ENCODE results near the gene UNC13B. TPM values are rescaled to one million over a fixed set of nuclear protein-coding genes. Genes with fewer than 3 reads are reported as not detected.

UNC13B gene
- total and polyA plus RNA-seq, 2 experiments from 2014 or later, result 8.7 to 52.1 TPM

DNA sequence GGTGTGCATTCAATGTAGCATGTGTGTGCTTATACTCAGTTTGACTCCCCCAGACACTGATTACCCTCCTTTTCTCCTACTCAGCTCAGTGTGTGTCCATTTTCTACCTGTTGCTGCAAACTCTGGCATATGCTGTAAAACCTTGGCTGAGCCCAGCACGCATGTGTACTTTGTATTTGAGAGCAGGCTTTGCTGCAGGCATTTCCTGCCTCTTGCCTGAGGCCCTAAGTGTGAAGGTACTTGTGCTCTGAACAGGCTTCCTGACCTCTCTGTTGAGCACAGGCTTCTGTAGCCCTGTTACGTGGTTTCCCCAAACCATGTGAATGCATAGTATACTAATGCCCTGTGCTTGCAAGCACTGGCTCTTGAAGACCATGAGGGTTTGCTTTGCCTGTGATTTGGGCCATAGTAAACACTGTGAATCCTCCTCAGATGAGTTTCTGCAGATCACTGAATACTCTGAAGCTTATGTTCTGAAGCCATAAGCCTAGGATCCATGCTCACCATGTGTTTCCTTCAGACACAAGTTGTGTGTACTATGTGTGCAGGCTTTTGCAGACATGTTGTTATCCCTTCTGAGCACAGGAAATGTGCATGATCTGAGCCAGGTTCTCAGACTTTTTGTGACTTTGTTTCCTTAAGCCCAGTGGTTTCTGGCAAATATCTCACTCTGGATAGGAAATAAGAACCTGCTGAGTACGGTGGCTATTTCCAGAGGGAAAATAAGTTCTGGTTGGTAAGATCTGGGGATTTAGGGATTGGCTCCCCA is 203.2 kb downstream of the UNC13B start:
- Histone ChIP-seq H4K20me1 (replicated peaks; ENCODE audit: insufficient read depth) (no peaks in the 10 kb centered on the region; the same call in 1 of the 2 replicates), H3K4me2 (no peak overlapping the region), H2AFZ (no peak overlapping the region), H3K4me1 (ENCODE audit: insufficient read depth) (no peaks in the 10 kb centered on the region), H3K36me3 (ENCODE audit: insufficient read depth) (no peaks in the 10 kb centered on the region), H3K79me2 (replicated peaks; ENCODE audit: insufficient read depth) (no peaks in the 10 kb centered on the region), H3K4me3 (no peak overlapping the region), H3K27me3 (ENCODE audit: insufficient read depth) (no peaks in the 10 kb centered on the region), H3K9me2 (ENCODE audit: insufficient read depth) (no peaks in the 10 kb centered on the region), H3F3A (replicated peaks; ENCODE audit: low read depth) (no peaks in the 10 kb centered on the region), H3K27ac (ENCODE audit: low read depth) (no peak overlapping the region)
- H3K9me3 Mint-ChIP-seq, result no peaks in the 10 kb centered on the region
- H3K27me3 Mint-ChIP-seq (ENCODE audit: insufficient read depth, low read depth, poor library complexity), result no peaks in the 10 kb centered on the region
- DNase-seq (ENCODE audit: low spot score), result no peak
- H3K4me1 Mint-ChIP-seq, result peaks cover 2% of the 10 kb centered on the region; the same call in 1 of the 3 replicates
- TF ChIP-seq, protein P1, sequence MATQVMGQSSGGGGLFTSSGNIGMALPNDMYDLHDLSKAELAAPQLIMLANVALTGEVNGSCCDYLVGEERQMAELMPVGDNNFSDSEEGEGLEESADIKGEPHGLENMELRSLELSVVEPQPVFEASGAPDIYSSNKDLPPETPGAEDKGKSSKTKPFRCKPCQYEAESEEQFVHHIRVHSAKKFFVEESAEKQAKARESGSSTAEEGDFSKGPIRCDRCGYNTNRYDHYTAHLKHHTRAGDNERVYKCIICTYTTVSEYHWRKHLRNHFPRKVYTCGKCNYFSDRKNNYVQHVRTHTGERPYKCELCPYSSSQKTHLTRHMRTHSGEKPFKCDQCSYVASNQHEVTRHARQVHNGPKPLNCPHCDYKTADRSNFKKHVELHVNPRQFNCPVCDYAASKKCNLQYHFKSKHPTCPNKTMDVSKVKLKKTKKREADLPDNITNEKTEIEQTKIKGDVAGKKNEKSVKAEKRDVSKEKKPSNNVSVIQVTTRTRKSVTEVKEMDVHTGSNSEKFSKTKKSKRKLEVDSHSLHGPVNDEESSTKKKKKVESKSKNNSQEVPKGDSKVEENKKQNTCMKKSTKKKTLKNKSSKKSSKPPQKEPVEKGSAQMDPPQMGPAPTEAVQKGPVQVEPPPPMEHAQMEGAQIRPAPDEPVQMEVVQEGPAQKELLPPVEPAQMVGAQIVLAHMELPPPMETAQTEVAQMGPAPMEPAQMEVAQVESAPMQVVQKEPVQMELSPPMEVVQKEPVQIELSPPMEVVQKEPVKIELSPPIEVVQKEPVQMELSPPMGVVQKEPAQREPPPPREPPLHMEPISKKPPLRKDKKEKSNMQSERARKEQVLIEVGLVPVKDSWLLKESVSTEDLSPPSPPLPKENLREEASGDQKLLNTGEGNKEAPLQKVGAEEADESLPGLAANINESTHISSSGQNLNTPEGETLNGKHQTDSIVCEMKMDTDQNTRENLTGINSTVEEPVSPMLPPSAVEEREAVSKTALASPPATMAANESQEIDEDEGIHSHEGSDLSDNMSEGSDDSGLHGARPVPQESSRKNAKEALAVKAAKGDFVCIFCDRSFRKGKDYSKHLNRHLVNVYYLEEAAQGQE (IDR thresholded peaks at IDR 0.05; ENCODE audit: unreplicated experiment), result no peak
- TF ChIP-seq, protein P2, sequence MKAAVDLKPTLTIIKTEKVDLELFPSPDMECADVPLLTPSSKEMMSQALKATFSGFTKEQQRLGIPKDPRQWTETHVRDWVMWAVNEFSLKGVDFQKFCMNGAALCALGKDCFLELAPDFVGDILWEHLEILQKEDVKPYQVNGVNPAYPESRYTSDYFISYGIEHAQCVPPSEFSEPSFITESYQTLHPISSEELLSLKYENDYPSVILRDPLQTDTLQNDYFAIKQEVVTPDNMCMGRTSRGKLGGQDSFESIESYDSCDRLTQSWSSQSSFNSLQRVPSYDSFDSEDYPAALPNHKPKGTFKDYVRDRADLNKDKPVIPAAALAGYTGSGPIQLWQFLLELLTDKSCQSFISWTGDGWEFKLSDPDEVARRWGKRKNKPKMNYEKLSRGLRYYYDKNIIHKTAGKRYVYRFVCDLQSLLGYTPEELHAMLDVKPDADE (IDR thresholded peaks at IDR 0.05), result no peak
- TF ChIP-seq EZH2phosphoT487 (IDR thresholded peaks at IDR 0.05; ENCODE audit: unreplicated experiment), result no peak
- ATAC-seq, result no peak
- H3K4me3 Mint-ChIP-seq, result no peak overlapping the region
- H3K27ac Mint-ChIP-seq, result no peak overlapping the region
- H3K36me3 Mint-ChIP-seq (ENCODE audit: low read depth), result no peaks in the 10 kb centered on the region

DNA sequence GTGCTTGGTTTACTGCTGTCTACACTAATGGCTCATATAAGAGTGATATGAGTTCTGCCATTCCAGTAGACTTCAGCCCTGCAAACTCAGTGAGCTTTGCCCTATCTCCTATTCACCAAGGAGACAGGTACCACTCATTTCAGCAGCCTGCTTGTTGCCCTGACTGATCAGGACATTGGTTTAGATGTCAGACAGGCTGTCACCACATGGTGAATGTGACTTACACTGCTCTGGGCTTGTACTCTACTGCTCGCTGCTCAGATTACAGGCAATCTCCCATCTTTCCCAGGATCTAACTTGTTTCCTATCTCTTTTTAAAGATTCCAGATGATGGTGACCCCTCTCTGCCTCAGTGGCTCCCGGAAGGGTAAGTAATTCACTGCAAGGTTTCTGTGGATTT is 204.8 kb downstream of the UNC13B start:
- H4K20me1 ChIP-seq (replicated peaks; ENCODE audit: insufficient read depth), result no peaks in the 10 kb centered on the region; the same call in 1 of the 2 replicates
- no peak for ATAC-seq
- no peak overlapping the region for H2AFZ ChIP-seq
- no peak for DNase-seq (ENCODE audit: low spot score)
- H3K9me2 ChIP-seq (ENCODE audit: insufficient read depth), result no peaks in the 10 kb centered on the region
- no peaks in the 10 kb centered on the region for H3K27me3 ChIP-seq (ENCODE audit: insufficient read depth)
- Mint-ChIP-seq H3K4me1 (peaks cover 2% of the 10 kb centered on the region; the same call in 1 of the 3 replicates), H3K27ac (no peak overlapping the region), H3K4me3 (no peak overlapping the region), H3K36me3 (ENCODE audit: low read depth) (no peaks in the 10 kb centered on the region), H3K27me3 (ENCODE audit: insufficient read depth, low read depth, poor library complexity) (no peaks in the 10 kb centered on the region), H3K9me3 (no peaks in the 10 kb centered on the region)
- no peak overlapping the region for H3K4me2 ChIP-seq
- H3K36me3 ChIP-seq (ENCODE audit: insufficient read depth), result no peaks in the 10 kb centered on the region
- H3K79me2 ChIP-seq (replicated peaks; ENCODE audit: insufficient read depth), result no peaks in the 10 kb centered on the region
- H3K4me3 ChIP-seq, result no peak overlapping the region
- H3K27ac ChIP-seq (ENCODE audit: low read depth), result no peak overlapping the region
- H3F3A ChIP-seq (replicated peaks; ENCODE audit: low read depth), result no peaks in the 10 kb centered on the region
- no peaks in the 10 kb centered on the region for H3K4me1 ChIP-seq (ENCODE audit: insufficient read depth)
- TF ChIP-seq, protein P3, sequence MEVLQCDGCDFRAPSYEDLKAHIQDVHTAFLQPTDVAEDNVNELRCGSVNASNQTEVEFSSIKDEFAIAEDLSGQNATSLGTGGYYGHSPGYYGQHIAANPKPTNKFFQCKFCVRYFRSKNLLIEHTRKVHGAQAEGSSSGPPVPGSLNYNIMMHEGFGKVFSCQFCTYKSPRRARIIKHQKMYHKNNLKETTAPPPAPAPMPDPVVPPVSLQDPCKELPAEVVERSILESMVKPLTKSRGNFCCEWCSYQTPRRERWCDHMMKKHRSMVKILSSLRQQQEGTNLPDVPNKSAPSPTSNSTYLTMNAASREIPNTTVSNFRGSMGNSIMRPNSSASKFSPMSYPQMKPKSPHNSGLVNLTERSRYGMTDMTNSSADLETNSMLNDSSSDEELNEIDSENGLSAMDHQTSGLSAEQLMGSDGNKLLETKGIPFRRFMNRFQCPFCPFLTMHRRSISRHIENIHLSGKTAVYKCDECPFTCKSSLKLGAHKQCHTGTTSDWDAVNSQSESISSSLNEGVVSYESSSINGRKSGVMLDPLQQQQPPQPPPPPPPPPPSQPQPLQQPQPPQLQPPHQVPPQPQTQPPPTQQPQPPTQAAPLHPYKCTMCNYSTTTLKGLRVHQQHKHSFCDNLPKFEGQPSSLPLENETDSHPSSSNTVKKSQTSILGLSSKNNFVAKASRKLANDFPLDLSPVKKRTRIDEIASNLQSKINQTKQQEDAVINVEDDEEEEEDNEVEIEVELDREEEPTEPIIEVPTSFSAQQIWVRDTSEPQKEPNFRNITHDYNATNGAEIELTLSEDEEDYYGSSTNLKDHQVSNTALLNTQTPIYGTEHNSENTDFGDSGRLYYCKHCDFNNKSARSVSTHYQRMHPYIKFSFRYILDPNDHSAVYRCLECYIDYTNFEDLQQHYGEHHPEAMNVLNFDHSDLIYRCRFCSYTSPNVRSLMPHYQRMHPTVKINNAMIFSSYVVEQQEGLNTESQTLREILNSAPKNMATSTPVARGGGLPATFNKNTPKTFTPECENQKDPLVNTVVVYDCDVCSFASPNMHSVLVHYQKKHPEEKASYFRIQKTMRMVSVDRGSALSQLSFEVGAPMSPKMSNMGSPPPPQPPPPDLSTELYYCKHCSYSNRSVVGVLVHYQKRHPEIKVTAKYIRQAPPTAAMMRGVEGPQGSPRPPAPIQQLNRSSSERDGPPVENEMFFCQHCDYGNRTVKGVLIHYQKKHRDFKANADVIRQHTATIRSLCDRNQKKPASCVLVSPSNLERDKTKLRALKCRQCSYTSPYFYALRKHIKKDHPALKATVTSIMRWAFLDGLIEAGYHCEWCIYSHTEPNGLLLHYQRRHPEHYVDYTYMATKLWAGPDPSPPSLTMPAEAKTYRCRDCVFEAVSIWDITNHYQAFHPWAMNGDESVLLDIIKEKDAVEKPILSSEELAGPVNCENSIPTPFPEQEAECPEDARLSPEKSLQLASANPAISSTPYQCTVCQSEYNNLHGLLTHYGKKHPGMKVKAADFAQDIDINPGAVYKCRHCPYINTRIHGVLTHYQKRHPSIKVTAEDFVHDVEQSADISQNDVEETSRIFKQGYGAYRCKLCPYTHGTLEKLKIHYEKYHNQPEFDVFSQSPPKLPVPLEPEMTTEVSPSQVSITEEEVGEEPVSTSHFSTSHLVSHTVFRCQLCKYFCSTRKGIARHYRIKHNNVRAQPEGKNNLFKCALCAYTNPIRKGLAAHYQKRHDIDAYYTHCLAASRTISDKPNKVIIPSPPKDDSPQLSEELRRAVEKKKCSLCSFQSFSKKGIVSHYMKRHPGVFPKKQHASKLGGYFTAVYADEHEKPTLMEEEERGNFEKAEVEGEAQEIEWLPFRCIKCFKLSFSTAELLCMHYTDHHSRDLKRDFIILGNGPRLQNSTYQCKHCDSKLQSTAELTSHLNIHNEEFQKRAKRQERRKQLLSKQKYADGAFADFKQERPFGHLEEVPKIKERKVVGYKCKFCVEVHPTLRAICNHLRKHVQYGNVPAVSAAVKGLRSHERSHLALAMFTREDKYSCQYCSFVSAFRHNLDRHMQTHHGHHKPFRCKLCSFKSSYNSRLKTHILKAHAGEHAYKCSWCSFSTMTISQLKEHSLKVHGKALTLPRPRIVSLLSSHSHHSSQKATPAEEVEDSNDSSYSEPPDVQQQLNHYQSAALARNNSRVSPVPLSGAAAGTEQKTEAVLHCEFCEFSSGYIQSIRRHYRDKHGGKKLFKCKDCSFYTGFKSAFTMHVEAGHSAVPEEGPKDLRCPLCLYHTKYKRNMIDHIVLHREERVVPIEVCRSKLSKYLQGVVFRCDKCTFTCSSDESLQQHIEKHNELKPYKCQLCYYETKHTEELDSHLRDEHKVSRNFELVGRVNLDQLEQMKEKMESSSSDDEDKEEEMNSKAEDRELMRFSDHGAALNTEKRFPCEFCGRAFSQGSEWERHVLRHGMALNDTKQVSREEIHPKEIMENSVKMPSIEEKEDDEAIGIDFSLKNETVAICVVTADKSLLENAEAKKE (CRISPR knock-in tag; IDR thresholded peaks at IDR 0.05), result no peak
- TF ChIP-seq, protein P4, sequence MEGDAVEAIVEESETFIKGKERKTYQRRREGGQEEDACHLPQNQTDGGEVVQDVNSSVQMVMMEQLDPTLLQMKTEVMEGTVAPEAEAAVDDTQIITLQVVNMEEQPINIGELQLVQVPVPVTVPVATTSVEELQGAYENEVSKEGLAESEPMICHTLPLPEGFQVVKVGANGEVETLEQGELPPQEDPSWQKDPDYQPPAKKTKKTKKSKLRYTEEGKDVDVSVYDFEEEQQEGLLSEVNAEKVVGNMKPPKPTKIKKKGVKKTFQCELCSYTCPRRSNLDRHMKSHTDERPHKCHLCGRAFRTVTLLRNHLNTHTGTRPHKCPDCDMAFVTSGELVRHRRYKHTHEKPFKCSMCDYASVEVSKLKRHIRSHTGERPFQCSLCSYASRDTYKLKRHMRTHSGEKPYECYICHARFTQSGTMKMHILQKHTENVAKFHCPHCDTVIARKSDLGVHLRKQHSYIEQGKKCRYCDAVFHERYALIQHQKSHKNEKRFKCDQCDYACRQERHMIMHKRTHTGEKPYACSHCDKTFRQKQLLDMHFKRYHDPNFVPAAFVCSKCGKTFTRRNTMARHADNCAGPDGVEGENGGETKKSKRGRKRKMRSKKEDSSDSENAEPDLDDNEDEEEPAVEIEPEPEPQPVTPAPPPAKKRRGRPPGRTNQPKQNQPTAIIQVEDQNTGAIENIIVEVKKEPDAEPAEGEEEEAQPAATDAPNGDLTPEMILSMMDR (conservative IDR thresholded peaks at IDR 0.05; ENCODE audit: low read depth in 2 of 2), result no peak
- no peak for TF ChIP-seq EZH2 (IDR thresholded peaks at IDR 0.05; ENCODE audit: low read depth, unreplicated experiment)
- no peak for TF ChIP-seq ZNF331 (CRISPR knock-in tag; IDR thresholded peaks at IDR 0.05; ENCODE audit: low read depth)
- no peak for TF ChIP-seq EZH2phosphoT487 (IDR thresholded peaks at IDR 0.05; ENCODE audit: unreplicated experiment)
